Naive B cell (primary cell): ENCODE measurements around the gene ABCB8. TPM values are rescaled to one million over a fixed set of nuclear protein-coding genes. Genes with fewer than 3 reads are reported as not detected.
"Not testable (repeated sequence)": the region's sequence is repeated elsewhere in the genome, so short reads cannot be mapped to it uniquely, and the experiment has no call there.

Source experiments
- ATAC-seq, 2 donors: fragments of 150-1000 bp; cut with Tn5 transposase; 2 replicates each; pipeline ENCODE4 v1.10.0; 2021; ENCODE audit warnings: low read depth in 2 of 2, mild to moderate bottlenecking in 2 of 2, moderate library complexity in 2 of 2
- DNase-seq: peaks from one replicate; pipeline ENCODE4 v3.0.0; 2022
- H3K27ac Mint-ChIP-seq, 6 donors: one replicate each; pipeline ENCODE4 v1.8.0; 2020 to 2022; ENCODE audit warnings: mild to moderate bottlenecking in 6 of 6, mixed read lengths in 6 of 6, moderate library complexity in 5 of 6, inconsistent platforms in 2 of 6
- H3K27me3 Mint-ChIP-seq, 3 donors: one replicate each; pipeline ENCODE4 v1.8.0; 2021 to 2022; ENCODE audit warnings: mixed read lengths in 3 of 3, mild to moderate bottlenecking in 1 of 3
- H3K36me3 Mint-ChIP-seq, 2 donors: one replicate each; pipeline ENCODE4 v1.8.0; 2020 to 2022; ENCODE audit warnings: mixed read lengths in 2 of 2, inconsistent platforms in 1 of 2, mild to moderate bottlenecking in 1 of 2
- H3K4me1 Mint-ChIP-seq, 3 donors: one replicate each; pipeline ENCODE4 v1.8.0; 2020 to 2022; ENCODE audit warnings: mixed read lengths in 3 of 3, inconsistent platforms in 1 of 3, mild to moderate bottlenecking in 1 of 3, moderate library complexity in 1 of 3
- H3K4me3 Mint-ChIP-seq, 8 donors: one replicate each; pipeline ENCODE4 v1.8.0; 2020 to 2022; ENCODE audit warnings: mild to moderate bottlenecking in 8 of 8, mixed read lengths in 8 of 8, moderate library complexity in 8 of 8, inconsistent platforms in 2 of 8
- H3K9me3 Mint-ChIP-seq, 7 donors: one replicate each; pipeline ENCODE4 v1.8.0; 2020 to 2022; ENCODE audit warnings: mixed read lengths in 7 of 7, mild to moderate bottlenecking in 5 of 7, inconsistent platforms in 2 of 7, moderate library complexity in 1 of 7
- polyA plus RNA-seq, 6 donors: library from polyadenylated mRNA; unstranded; fragments of 300-500 nt; fragmentation: Illumina TruSeq; gene quantifications; one replicate each; pipeline ENCODE4 v1.2.3, GENCODE V29; 2021; ENCODE audit warnings: low read depth in 6 of 6

ABCB8 gene
- polyA plus RNA-seq, 6 donors from 2014 or later, result 18.4 to 32.4 (median 23.4) TPM

GRCh38 chr7:151001546-151001945, 26.7 kb upstream of the ABCB8 start:
- no peak for DNase-seq
- Mint-ChIP-seq H3K36me3 (peaks cover 0 to 7% of the 10 kb centered on the region in 2 donors), H3K27ac (no peak overlapping the region)

GRCh38 chr7:151003572-151003971, 24.7 kb upstream of the ABCB8 start:
- ATAC-seq (no peak), DNase-seq (no peak)
- Mint-ChIP-seq H3K4me1 (peaks cover 5 to 9% (median 7%) of the 10 kb centered on the region in 3 donors), H3K9me3 (no peaks in the 10 kb centered on the region), H3K4me3 (no peak overlapping the region), H3K27me3 (peaks cover 11 to 40% (median 22%) of the 10 kb centered on the region in 3 donors), H3K36me3 (no peaks in the 10 kb centered on the region), H3K27ac (no peak overlapping the region)

More at GRCh38 chr7:151001546-151001945, 26.7 kb upstream of the ABCB8 start:
- H3K27me3 Mint-ChIP-seq, result peaks cover 27 to 45% (median 31%) of the 10 kb centered on the region in 3 donors
- H3K4me1 Mint-ChIP-seq, result peaks cover 0 to 4% (median 3%) of the 10 kb centered on the region in 3 donors
- H3K9me3 Mint-ChIP-seq, result no peaks in the 10 kb centered on the region
- ATAC-seq, result no peak
- no peak overlapping the region for H3K4me3 Mint-ChIP-seq

GRCh38 chr7:151005566-151005965, 22.7 kb upstream of the ABCB8 start:
- peaks cover 7 to 10% (median 9%) of the 10 kb centered on the region in 3 donors for H3K4me1 Mint-ChIP-seq
- peak overlapping the region in 1 of 8 donors; percentile 3 for H3K4me3 Mint-ChIP-seq

GRCh38 chr7:151006590-151007300, 21.5 kb upstream of the ABCB8 start:
- no peaks in the 10 kb centered on the region for H3K9me3 Mint-ChIP-seq
- no peaks in the 10 kb centered on the region for H3K36me3 Mint-ChIP-seq
- no peak for ATAC-seq
- H3K4me1 Mint-ChIP-seq, result peaks cover 11 to 16% (median 11%) of the 10 kb centered on the region in 3 donors
- H3K4me3 Mint-ChIP-seq, result peak overlapping the region in 1 of 8 donors; percentile 25
- no peak for DNase-seq
- peaks cover 7 to 54% (median 24%) of the 10 kb centered on the region in 3 donors for H3K27me3 Mint-ChIP-seq
- no peak overlapping the region for H3K27ac Mint-ChIP-seq

More at GRCh38 chr7:151005566-151005965, 22.7 kb upstream of the ABCB8 start:
- DNase-seq, result no peak
- Mint-ChIP-seq H3K9me3 (no peaks in the 10 kb centered on the region), H3K27me3 (peaks cover 7 to 55% (median 22%) of the 10 kb centered on the region in 3 donors), H3K27ac (no peak overlapping the region), H3K36me3 (no peaks in the 10 kb centered on the region)
- no peak for ATAC-seq

GRCh38 chr7:151007469-151007898, 20.8 kb upstream of the ABCB8 start:
- Mint-ChIP-seq H3K27me3 (peaks cover 7 to 56% (median 25%) of the 10 kb centered on the region in 3 donors), H3K9me3 (no peaks in the 10 kb centered on the region), H3K36me3 (no peaks in the 10 kb centered on the region), H3K27ac (peak overlapping the region in 3 of 6 donors; percentile 29 to 91 (median 78)), H3K4me1 (peaks cover 13 to 18% (median 14%) of the 10 kb centered on the region in 3 donors), H3K4me3 (peak overlapping the region in 4 of 8 donors; percentile 31 to 82 (median 75))
- DNase-seq (no peak), ATAC-seq (no peak)

GRCh38 chr7:151008143-151008510, 20.1 kb upstream of the ABCB8 start:
- Mint-ChIP-seq H3K27me3 (peaks cover 7 to 62% (median 29%) of the 10 kb centered on the region in 3 donors), H3K36me3 (no peaks in the 10 kb centered on the region), H3K4me3 (peak overlapping the region; percentile 31 to 87 (median 75)), H3K9me3 (no peaks in the 10 kb centered on the region), H3K27ac (peak overlapping the region in 2 of 6 donors; percentile 30 to 91), H3K4me1 (peaks cover 17 to 23% (median 20%) of the 10 kb centered on the region in 3 donors)
- DNase-seq (no peak), ATAC-seq (no peak)

- H3K36me3 Mint-ChIP-seq, result no peaks in the 10 kb centered on the region
- peaks cover 19 to 26% (median 22%) of the 10 kb centered on the region in 3 donors for H3K4me1 Mint-ChIP-seq
- H3K4me3 Mint-ChIP-seq, result peak overlapping the region; percentile 31 to 87 (median 75)
- H3K27me3 Mint-ChIP-seq, result peaks cover 7 to 62% (median 28%) of the 10 kb centered on the region in 3 donors
- DNase-seq, result peak; percentile 69
- H3K27ac Mint-ChIP-seq, result peak overlapping the region in 3 of 6 donors; percentile 27 to 69 (median 56)
- no peaks in the 10 kb centered on the region for H3K9me3 Mint-ChIP-seq
- ATAC-seq, result peak; percentile 23 to 38
Observed at GRCh38 chr7:151008511-151009323, 19.5 kb upstream of the ABCB8 start.

- DNase-seq, result no peak
- Mint-ChIP-seq H3K27ac (peak overlapping the region in 1 of 6 donors; percentile 24), H3K36me3 (no peaks in the 10 kb centered on the region), H3K9me3 (no peaks in the 10 kb centered on the region), H3K27me3 (peaks cover 4 to 65% (median 31%) of the 10 kb centered on the region in 3 donors), H3K4me3 (peak overlapping the region in 2 of 8 donors; percentile 15 to 16), H3K4me1 (peaks cover 25 to 34% (median 28%) of the 10 kb centered on the region in 3 donors)
- no peak for ATAC-seq
Observed at GRCh38 chr7:151009327-151010036, 18.8 kb upstream of the ABCB8 start.

- Mint-ChIP-seq H3K9me3 (no peaks in the 10 kb centered on the region), H3K36me3 (no peaks in the 10 kb centered on the region), H3K4me3 (no peak overlapping the region), H3K27ac (peak overlapping the region in 1 of 6 donors; percentile 97), H3K4me1 (peaks cover 26 to 39% (median 33%) of the 10 kb centered on the region in 3 donors), H3K27me3 (peaks cover 0 to 64% (median 30%) of the 10 kb centered on the region in 3 donors)
- DNase-seq (no peak), ATAC-seq (no peak)
Observed at GRCh38 chr7:151010037-151010306, 18.3 kb upstream of the ABCB8 start.

GRCh38 chr7:151010307-151011096, 17.7 kb upstream of the ABCB8 start:
- DNase-seq (no peak), ATAC-seq (no peak)
- H3K4me3 Mint-ChIP-seq, result peak overlapping the region in 2 of 8 donors; percentile 15 to 55
- H3K27ac Mint-ChIP-seq, result peak overlapping the region in 5 of 6 donors; percentile 28 to 97 (median 69)
- peaks cover 0 to 69% (median 34%) of the 10 kb centered on the region in 3 donors for H3K27me3 Mint-ChIP-seq
- H3K36me3 Mint-ChIP-seq, result no peaks in the 10 kb centered on the region
- H3K9me3 Mint-ChIP-seq, result no peaks in the 10 kb centered on the region
- peaks cover 32 to 44% (median 38%) of the 10 kb centered on the region in 3 donors for H3K4me1 Mint-ChIP-seq

- no peaks in the 10 kb centered on the region for H3K9me3 Mint-ChIP-seq
- H3K36me3 Mint-ChIP-seq, result no peaks in the 10 kb centered on the region
- peak overlapping the region; percentile 28 to 97 (median 56) for H3K27ac Mint-ChIP-seq
- H3K4me1 Mint-ChIP-seq, result peaks cover 34 to 47% (median 40%) of the 10 kb centered on the region in 3 donors
- no peak for ATAC-seq
- no peak for DNase-seq
- peaks cover 0 to 72% (median 31%) of the 10 kb centered on the region in 3 donors for H3K27me3 Mint-ChIP-seq
- peak overlapping the region in 2 of 8 donors; percentile 1 to 15 for H3K4me3 Mint-ChIP-seq
Observed at GRCh38 chr7:151011097-151011409, 17.2 kb upstream of the ABCB8 start.

GRCh38 chr7:151011616-151012015, 16.6 kb upstream of the ABCB8 start:
- not testable (repeated sequence) for DNase-seq, H3K9me3 Mint-ChIP-seq, ATAC-seq, H3K36me3 Mint-ChIP-seq
- H3K27ac Mint-ChIP-seq, result peak overlapping the region; percentile 66 to 98 (median 94)
- peaks cover 0 to 77% (median 31%) of the 10 kb centered on the region in 3 donors for H3K27me3 Mint-ChIP-seq
- H3K4me1 Mint-ChIP-seq, result peaks cover 39 to 47% (median 40%) of the 10 kb centered on the region in 3 donors
- peak overlapping the region in 2 of 8 donors; percentile 73 to 96 for H3K4me3 Mint-ChIP-seq
